HL-60/S4 treated with retinoic acid at 250 ng/mL for 4 days and 3 days (cell line): ENCODE measurements around the gene GNA14.
"Not testable (repeated sequence)": the region's sequence is repeated elsewhere in the genome, so short reads cannot be mapped to it uniquely, and the experiment has no call there.

Experiments used
- in situ Hi-C: fragments of 300-500 bp; cut with MboI; formaldehyde crosslinking; loops from 2 replicates; pipeline ENCODE4 v1.7.0; 2022; ENCODE audit warnings: low sequenced_read_pairs

Gene GNA14

DNA sequence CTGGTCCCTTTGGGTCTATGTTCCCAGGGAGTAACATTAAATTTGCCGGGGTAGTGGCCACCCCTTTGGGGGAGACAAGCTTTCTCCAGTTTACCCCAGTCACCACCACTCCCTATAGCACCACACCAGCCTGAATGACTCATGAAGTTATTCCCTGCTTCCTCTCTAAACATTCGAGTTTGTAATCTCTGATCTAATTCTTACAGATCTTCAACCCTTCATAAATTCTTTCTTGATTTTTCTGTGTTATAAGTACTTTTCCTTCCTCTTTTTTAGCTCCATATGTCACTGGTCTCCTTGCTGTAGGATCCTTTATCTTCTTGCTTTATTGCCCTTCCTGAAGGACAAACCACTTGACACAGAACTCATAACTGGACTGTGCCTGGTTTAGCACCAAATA, 55.6 kb downstream of the GNA14 start:
- in situ Hi-C loops, result no loop called here

GRCh38 chr9:77589046-77589795, 58.9 kb downstream of the GNA14 start:
- in situ Hi-C loops, result no loop called here

- in situ Hi-C loops, result no loop called here
These were observed 59.7 kb downstream of the GNA14 start for GRCh38 chr9:77588271-77588937.

DNA sequence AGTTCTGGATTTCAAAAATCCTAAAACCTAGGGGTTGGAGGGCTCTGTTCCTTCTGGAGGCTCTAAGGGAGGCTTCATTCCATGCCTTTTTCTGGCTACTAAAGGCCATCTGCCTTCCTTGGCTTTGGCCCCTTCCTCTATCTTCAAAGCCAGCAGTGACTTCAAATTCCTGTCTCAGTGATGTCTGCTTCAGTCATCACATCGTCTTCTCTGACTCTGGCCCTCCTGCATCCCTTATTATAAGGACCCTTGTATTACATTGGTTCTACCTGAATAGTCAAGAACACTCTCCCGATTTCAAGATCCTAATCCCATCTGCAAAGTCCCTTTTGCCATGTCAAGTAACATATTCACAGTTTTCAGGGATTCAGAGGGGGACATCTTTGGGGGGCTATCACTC, 60.3 kb downstream of the GNA14 start:
- in situ Hi-C loops, result no loop called here

DNA sequence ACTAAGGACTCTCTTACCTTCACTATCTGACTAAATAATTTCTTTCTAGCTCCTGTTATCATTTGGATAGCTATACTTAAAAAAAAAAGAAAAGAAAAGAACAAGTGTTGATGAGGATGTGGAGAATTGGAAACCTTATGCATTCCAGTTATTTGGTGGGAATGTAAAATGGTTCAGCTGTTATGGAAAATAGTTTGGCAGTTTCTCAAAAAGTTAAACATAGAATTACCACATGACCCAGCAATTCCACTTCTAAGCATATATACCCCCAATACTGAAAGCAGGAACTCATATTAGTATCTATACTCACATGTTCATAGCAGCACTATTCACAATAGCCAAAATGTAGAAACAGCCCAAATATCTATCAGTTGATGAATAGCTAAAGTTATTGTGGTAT, 61.1 kb downstream of the GNA14 start:
- in situ Hi-C loops, result no loop called here

DNA sequence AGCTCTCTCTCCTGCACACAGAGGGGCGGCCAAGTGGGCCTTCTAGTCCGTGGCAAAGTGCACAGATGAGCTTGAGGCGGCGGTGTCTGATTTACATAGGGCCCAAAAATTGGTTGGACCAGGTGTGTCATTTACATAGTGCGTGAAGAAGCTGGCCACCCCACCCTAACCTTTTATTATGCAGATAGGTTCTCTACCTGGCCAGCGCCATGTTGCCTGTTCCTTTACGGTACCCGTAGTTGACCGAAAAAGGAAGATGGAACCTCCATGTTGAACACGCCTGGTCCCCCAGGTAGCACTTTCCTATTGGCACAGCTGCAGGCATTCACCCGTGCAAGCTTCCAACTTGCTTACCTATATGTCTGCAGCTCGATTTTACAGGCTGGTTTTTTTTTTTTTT, 61.5 kb downstream of the GNA14 start:
- in situ Hi-C loops, result no loop called here

GRCh38 chr9:77585335-77585786, 62.8 kb downstream of the GNA14 start:
- in situ Hi-C loops, result no loop called here

DNA sequence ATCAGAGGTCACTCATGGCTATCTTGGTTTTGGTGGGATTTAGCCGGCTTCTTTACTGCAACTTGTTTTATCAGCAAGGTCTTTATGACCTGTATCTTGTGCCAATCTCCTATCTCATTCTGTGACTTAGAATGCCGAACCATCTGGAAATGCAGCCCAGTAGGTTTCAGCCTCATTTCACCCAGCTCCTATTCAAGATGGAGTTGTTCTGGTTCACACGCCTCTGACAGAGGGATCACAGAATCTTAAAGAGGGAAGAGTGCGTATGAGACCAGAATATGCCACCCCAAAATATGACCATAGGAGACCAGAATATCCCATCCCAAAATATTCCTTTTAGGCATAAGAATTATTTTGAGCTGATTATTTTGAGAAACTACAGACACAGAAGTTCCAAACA, 63.2 kb downstream of the GNA14 start:
- in situ Hi-C loops, result not testable (repeated sequence)

GRCh38 chr9:77582961-77583576, 65.1 kb downstream of the GNA14 start:
- in situ Hi-C loops, result no loop called here

DNA sequence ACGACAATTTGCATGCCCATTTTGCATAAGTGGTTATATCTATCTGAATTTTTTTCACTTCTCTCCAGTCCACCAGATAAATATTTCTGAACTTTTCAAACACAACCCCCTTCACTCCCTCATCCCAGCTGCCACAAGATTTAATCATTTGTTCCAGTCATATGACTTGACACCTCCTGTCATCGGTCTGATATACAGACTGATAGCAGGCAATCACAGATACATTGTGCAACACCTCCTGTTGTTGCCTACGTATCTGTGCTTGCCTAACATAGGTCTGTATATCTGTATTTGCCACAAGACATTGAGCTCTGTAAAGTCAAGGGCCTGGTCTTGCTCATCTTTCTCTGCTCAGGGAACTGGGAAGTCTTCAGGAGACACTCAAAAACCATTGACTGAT, 65.6 kb downstream of the GNA14 start:
- in situ Hi-C loops, result no loop called here

DNA sequence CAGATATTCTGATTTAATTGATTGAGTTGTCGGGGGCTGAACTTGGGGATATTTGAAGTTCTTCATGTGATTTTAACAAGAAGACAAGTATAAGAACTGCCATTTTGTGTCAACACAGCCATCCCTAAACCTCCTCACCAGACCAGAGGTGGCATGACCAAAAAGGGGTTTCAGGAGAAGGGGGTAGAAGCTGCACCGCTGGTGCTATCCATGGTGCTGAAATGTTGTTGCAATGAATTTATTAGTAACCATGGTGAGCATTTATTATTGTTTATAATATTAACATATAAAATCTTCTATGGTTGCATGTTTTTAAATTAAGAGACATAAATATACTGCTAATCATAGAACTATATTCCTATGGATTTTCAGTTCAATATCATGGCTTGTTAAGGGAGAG, 72.3 kb downstream of the GNA14 start:
- in situ Hi-C loops, result no loop called here

GRCh38 chr9:77569335-77569734, 78.8 kb downstream of the GNA14 start:
- in situ Hi-C loops, result no loop called here

DNA sequence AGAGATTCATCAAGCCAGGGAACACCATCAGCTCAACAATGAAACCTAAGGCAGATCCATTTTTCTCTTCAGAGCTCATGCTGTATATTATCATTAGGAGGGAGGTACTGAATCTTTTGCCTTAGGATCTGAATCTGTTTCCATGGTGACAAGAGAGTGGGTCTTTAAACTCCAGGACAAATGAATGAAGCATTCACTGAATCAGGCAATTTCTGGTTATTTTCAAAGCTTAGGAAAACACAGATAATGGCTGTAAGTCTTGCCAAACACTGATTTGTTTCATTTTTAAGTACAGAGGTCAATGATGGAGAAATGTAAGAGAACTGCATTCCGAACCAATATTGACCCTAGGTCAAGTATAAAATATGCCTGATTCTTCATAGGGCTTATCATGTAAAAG, 84.9 kb downstream of the GNA14 start:
- in situ Hi-C loops, result no loop called here

- in situ Hi-C loops, result no loop called here
These were observed 85.9 kb downstream of the GNA14 start for GRCh38 chr9:77562019-77562748.

DNA sequence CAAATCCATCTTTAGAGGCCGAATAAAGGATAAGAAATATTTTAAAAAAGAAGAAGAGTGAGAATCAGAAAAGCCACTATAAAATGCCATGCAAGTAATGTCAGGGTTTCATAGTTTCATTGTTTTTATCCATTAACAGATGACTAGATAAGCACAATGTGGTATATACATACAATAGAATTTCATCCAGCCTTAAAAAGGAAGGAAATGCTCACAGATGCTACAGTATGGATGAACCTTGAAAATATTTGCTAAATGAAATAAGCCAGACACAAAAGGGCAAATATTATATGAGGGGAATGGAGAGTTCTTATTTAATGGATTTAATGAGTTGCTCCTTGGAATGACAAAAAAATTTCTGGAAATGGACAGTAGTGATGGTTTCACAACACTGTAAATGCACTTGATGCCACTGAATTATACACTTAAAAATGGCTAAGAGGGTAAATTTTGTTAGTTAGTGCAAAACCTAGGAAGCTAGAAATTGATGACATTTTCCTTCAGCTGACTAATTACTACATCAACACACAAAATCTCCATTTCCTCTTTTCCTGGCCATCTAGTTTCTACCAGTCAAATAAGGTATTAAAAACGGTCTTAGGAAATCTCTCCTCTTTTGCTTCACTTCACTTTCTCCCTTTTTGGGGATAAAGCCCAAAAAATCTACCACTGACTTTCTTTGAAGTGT, 86.6 kb downstream of the GNA14 start:
- in situ Hi-C loops, result no loop called here

DNA sequence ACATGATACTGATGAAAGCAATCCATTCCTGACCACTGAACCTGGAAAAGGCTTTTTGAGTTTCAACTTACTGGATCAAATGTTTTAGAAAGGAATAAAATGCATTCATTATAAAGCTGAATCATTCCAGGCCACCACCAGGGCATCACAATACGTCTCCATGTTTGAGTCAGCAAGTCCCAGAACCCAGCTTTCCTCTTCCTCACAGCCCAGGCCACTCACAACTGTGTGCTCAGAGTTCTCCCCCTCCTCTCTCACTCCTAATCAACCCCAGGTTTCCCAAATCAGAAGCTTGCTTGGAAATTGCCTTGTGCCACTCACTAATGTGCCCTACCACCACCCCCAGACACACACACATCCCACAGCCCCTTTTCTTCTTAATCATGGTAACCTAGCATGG, 91.7 kb downstream of the GNA14 start:
- in situ Hi-C loops, result no loop called here

DNA sequence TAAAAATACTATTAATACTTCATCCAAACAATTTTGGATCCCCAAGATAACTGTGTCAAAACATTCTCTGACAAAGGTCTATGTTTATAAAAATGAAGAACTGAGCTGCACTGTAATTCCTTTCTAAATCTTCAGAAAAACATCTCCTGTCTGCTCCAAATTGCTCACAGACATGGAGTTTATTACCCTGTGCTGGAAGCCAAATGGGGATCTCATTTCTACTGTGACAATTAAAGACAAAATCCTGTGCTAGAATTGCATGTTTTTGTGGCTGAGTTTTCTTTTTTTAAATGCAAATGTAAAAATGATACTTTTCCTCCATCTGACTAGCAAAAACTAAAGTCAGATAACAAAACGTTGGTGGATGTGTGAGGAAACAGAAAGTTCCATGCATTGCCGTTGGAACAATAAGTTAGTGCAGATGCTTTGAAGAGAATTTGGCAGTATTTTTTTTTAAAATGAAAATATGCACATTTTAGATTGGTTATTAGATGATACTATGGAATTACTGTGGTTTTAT, 93.5 kb downstream of the GNA14 start:
- in situ Hi-C loops, result no loop called here

DNA sequence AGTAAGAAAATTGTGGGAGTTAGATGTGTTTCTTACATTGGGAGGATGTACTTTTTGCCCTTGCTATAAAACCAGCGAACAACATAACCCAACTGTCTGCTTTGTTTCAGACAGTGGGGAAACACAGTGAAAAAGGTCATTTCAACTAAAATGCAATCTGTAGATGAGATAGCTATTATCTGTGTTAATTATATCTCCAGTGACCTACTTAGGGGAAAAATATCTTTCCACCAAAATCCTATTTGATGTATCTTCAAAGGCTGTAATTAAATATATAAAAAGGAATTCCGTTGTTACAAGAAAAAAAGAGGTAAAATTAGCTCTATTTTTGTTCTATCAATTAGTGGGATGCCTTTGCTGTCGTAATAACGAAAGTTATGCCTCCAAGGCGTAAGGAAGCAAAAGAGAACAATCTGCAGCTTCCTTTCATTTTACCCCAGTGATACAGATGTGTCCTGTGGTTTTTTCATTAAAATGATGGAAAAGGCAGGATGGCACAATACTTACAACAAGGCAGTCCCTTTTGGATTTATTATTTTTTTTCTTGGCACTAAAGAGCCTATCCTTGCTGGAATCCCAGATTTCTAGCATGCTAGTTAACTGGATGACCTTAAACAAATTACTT, 100.9 kb downstream of the GNA14 start:
- in situ Hi-C loops, result no loop called here

GRCh38 chr9:77546376-77546950, 101.7 kb downstream of the GNA14 start:
- in situ Hi-C loops, result no loop called here

- in situ Hi-C loops, result no loop called here
These were observed 103.6 kb downstream of the GNA14 start for GRCh38 chr9:77544546-77544945.
